Small intestine (tissue), 7 donors: ENCODE results near the gene RAB40B. TPM values are rescaled to one million over a fixed set of nuclear protein-coding genes. Genes with fewer than 3 reads are reported as not detected.

Experiments used
- DNase-seq, 2 donors: peaks; one replicate each; pipeline versions ENCODE4 v3.0.0 to v3.0.0-alpha.2; 2013
- FAIRE-seq: peaks from 2 replicates; lab custom pipeline; 2012; peaks lifted over from hg19 to GRCh38; lab: Jason Lieb, UNC
- H3K27ac ChIP-seq, 3 donors: one replicate each; pipeline ENCODE4 v1.5.1; 2013; ENCODE audit warnings: low read length in 2 of 3, mild to moderate bottlenecking in 2 of 3, control low read depth in 1 of 3, inconsistent platforms in 1 of 3, low read depth in 1 of 3, moderate library complexity in 1 of 3
- H3K27me3 ChIP-seq, 3 donors: one replicate each; pipeline ENCODE4 v1.6.1; 2013; ENCODE audit warnings: low read length in 3 of 3, inconsistent platforms in 1 of 3; ENCODE audit not compliant: control insufficient read depth in 3 of 3, insufficient read depth in 3 of 3
- H3K36me3 ChIP-seq, 3 donors: one replicate each; pipeline ENCODE4 v1.6.1; 2013; ENCODE audit warnings: low read length in 3 of 3, inconsistent platforms in 1 of 3, low read depth in 1 of 3, mild to moderate bottlenecking in 1 of 3, moderate library complexity in 1 of 3; ENCODE audit not compliant: control insufficient read depth in 3 of 3, insufficient read depth in 2 of 3
- H3K4me1 ChIP-seq, 3 donors: one replicate each; pipeline ENCODE4 v1.6.1; 2013; ENCODE audit warnings: low read length in 2 of 3, inconsistent platforms in 1 of 3, low read depth in 1 of 3, mild to moderate bottlenecking in 1 of 3, moderate library complexity in 1 of 3; ENCODE audit not compliant: control insufficient read depth in 3 of 3, insufficient read depth in 2 of 3
- H3K4me3 ChIP-seq, 3 donors: one replicate each; pipeline ENCODE4 v1.5.1; 2013; ENCODE audit warnings: low read length in 3 of 3, control low read depth in 1 of 3, inconsistent platforms in 1 of 3, low read depth in 1 of 3, mild to moderate bottlenecking in 1 of 3, moderate library complexity in 1 of 3
- H3K9me3 ChIP-seq, 2 donors: one replicate each; pipeline ENCODE4 v1.6.1; 2013; ENCODE audit warnings: low read depth in 1 of 2, low read length in 1 of 2; ENCODE audit not compliant: control insufficient read depth in 2 of 2, insufficient read depth in 1 of 2
- WGBS, 3 donors: extraction: QIAGEN DNeasy Blood & Tissue Kit; methylation state at CpG; one replicate each; pipeline ENCODE4 v1.1.7; 2013; 5-methylcytosine and 5-hydroxymethylcytosine counted together
- polyA plus RNA-seq, 4 donors: library from polyadenylated mRNA; stranded (reverse) in 3 of 4; unstranded in 1 of 4; fragments of 200-250 nt in 3 of 4; fragments of 120-200 nt in 1 of 4; gene quantifications; one replicate each; pipeline versions ENCODE4 v1.2.1 to v1.2.3, GENCODE V29; 2013
- donor health status: healthy with polysubstance abuse.
- donor health status: control.
- donor health status: control.
- donor health status: Bipolar disorder and iron deficiency.
- donor health status: healthy.

RAB40B gene
- polyA plus RNA-seq, 4 donors: 8.1 to 24.5 (median 13.9) TPM

DNA sequence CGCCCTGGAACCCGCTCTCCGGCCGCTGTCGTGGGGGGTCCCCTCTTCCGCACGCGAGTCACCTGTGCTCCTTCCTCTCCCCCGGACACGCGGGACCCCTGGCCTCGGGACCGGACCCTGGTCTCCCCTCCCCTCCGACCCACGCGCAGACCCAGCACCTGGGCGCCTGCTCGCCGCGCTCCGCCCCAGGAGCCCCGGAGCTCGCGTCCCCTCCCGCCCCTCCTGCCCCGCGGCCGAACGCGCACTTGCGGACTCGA is 762 bp downstream of the RAB40B start:
- H3K4me3 ChIP-seq: peak overlapping the region; percentile 57 to 83 (median 67)
- WGBS, 3 donors: 0 to 1% (median 1%) methylated on average over 11 to 32 of the region's 32 CpGs
- peaks cover 0 to 20% (median 2%) of the 10 kb centered on the region in 3 donors for H3K4me1 ChIP-seq
- DNase-seq (peak in 1 of 2 donors; percentile 37), FAIRE-seq (no peak)
- peaks cover 0 to 11% (median 0%) of the 10 kb centered on the region in 3 donors for H3K36me3 ChIP-seq
- peaks cover 0 to 2% (median 0%) of the 10 kb centered on the region in 3 donors for H3K27me3 ChIP-seq
- H3K27ac ChIP-seq: no peak overlapping the region
- H3K9me3 ChIP-seq: peaks cover 0 to 20% of the 10 kb centered on the region in 2 donors

DNA sequence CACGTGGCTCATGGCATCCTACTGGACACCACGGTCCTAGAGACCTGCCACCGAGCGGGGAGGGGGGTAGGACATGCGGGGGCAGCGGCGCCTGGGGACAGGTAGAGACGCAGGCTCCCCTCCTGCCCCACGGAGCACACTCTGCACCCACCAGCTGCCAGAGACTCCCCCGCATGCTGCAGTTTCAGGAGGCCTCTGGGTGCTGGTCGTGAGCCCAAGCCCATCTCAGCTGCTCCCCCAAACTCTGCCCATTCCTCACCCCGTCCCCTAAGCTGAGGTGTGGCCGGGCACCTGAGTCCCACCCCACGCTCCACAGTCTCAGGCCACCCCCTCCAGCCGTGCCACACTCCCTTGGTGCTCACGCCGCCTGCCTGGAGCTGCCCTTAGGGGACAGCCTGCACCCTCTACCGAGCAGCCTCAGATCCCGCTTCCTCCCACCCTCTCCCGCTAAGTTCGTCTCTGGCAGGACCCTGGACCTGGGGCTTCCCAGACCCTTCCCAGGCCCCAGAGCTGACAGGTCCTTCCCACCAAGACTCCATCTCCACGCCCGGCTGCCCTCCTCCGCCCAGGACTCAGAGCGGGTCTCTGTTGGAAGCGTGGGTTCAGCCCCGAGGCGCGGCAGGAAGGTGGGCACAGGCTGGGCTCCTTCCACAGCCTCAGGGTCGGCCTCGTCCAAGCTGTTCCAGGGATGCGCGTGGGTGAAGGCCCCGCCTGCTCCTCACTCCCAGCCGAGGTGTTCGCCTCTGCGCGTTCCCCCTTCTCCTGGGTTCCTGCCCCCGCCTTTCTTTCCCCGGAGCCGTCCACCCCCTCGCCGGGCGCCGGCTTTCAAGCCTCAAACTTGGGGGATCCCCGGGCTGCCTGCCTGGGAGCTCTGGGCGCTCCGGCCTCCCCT is 1.3 kb downstream of the RAB40B start:
- no peak overlapping the region for H3K27ac ChIP-seq
- FAIRE-seq: no peak
- peak in 1 of 2 donors; percentile 39 for DNase-seq

DNA sequence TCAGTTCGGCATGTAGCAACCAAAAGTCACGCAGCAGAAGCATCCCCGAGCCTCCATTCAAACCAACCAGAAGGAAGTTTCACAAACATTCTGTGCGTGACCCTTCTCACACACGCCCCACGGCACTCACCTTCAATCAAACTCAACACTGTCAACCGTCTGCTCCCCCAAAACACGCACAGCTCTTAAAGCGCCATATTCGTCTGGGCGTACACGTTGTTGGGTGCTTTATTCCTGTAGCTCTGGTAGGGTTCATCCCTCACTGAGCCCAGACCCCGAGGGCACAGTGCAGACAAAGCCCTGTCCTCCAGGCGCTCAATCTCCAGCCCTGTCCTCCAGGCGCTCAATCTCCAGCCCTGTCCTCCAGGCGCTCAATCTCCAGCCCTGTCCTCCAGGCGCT is 2.2 kb downstream of the RAB40B start:
- no peak for FAIRE-seq
- H3K4me3 ChIP-seq: no peak overlapping the region
- WGBS, 3 donors: 94 to 96% (median 96%) methylated on average over 14 to 16 of the region's 17 CpGs
- H3K9me3 ChIP-seq: peaks cover 0 to 20% of the 10 kb centered on the region in 2 donors
- no peak overlapping the region for H3K27ac ChIP-seq
- H3K27me3 ChIP-seq: peaks cover 0 to 2% (median 0%) of the 10 kb centered on the region in 3 donors
- DNase-seq: no peak
- peaks cover 0 to 19% (median 0%) of the 10 kb centered on the region in 3 donors for H3K36me3 ChIP-seq
- H3K4me1 ChIP-seq: peaks cover 0 to 11% (median 0%) of the 10 kb centered on the region in 3 donors

More for the DNA sequence above, 1.3 kb downstream of the RAB40B start:
- H3K9me3 ChIP-seq: peaks cover 0 to 20% of the 10 kb centered on the region in 2 donors
- WGBS, 3 donors: 24 to 37% (median 33%) methylated on average over 42 to 48 of the region's 48 CpGs
- peaks cover 0 to 2% (median 0%) of the 10 kb centered on the region in 3 donors for H3K27me3 ChIP-seq
- peak overlapping the region; percentile 57 to 83 (median 67) for H3K4me3 ChIP-seq
- peaks cover 0 to 14% (median 0%) of the 10 kb centered on the region in 3 donors for H3K36me3 ChIP-seq
- peaks cover 0 to 15% (median under 1%) of the 10 kb centered on the region in 3 donors for H3K4me1 ChIP-seq

DNA sequence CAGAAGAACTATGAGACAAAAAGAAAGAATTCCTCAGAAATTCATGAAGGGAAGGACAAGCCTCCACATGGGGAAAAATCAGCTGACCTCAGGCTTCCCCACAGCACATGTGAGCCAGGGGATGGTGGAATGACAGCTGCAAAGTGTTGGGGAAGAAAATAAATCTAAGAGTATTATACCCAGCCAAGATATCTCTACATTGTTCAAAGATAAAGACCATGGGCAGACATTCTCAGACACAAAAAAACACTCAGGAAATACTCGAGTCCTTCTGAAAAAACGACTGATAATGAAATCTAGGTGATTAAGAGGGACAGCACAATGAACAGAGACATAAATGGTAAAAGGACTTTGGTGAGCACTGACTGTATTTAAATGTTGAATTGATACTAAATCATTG is 3.9 kb downstream of the RAB40B start:
- WGBS, 3 donors: 69 to 76% (median 75%) methylated on average over 2 of the region's 2 CpGs
- H3K9me3 ChIP-seq: peaks cover 0 to 20% of the 10 kb centered on the region in 2 donors

GRCh38 chr17:82693168-82693867 is 5.2 kb downstream of the RAB40B start:
- FAIRE-seq (no peak), DNase-seq (no peak)
- peaks cover 0 to 34% (median 0%) of the 10 kb centered on the region in 3 donors for H3K36me3 ChIP-seq
- peaks cover 0 to 11% (median 0%) of the 10 kb centered on the region in 3 donors for H3K4me1 ChIP-seq
- peaks cover 0 to 20% of the 10 kb centered on the region in 2 donors for H3K9me3 ChIP-seq
- H3K27ac ChIP-seq: no peak overlapping the region
- H3K27me3 ChIP-seq: peaks cover 0 to 2% (median 0%) of the 10 kb centered on the region in 3 donors
- no peak overlapping the region for H3K4me3 ChIP-seq
- 95 to 97% (median 96%) methylated on average over 22 of the region's 22 CpGs for WGBS, 3 donors

More for the DNA sequence above, 3.9 kb downstream of the RAB40B start:
- no peak for FAIRE-seq
- Histone ChIP-seq H3K4me1 (peaks cover 0 to 11% (median 0%) of the 10 kb centered on the region in 3 donors), H3K4me3 (no peak overlapping the region), H3K36me3 (peaks cover 0 to 32% (median 0%) of the 10 kb centered on the region in 3 donors), H3K27me3 (peaks cover 0 to 2% (median 0%) of the 10 kb centered on the region in 3 donors), H3K27ac (no peak overlapping the region)
- DNase-seq: no peak

GRCh38 chr17:82692268-82692667 is 6.2 kb downstream of the RAB40B start:
- WGBS, 3 donors: 83 to 89% (median 86%) methylated on average over 16 of the region's 16 CpGs
- H3K4me1 ChIP-seq: peaks cover 0 to 10% (median 0%) of the 10 kb centered on the region in 3 donors
- DNase-seq: no peak
- no peak overlapping the region for H3K4me3 ChIP-seq
- peaks cover 0 to 20% of the 10 kb centered on the region in 2 donors for H3K9me3 ChIP-seq
- H3K27ac ChIP-seq: no peak overlapping the region
- no peak for FAIRE-seq
- peaks cover 0 to 39% (median 0%) of the 10 kb centered on the region in 3 donors for H3K36me3 ChIP-seq
- peaks cover 0 to 2% (median 0%) of the 10 kb centered on the region in 3 donors for H3K27me3 ChIP-seq

- no peak overlapping the region for H3K4me3 ChIP-seq
- H3K4me1 ChIP-seq: peaks cover 0 to 4% (median 3%) of the 10 kb centered on the region in 3 donors
- 91 to 92% (median 91%) methylated on average over 11 to 14 of the region's 17 CpGs for WGBS, 3 donors
- no peak overlapping the region for H3K27ac ChIP-seq
- H3K9me3 ChIP-seq: peaks cover 0 to 20% of the 10 kb centered on the region in 2 donors
- no peaks in the 10 kb centered on the region for H3K27me3 ChIP-seq
- DNase-seq (no peak), FAIRE-seq (no peak)
- H3K36me3 ChIP-seq: peaks cover 0 to 41% (median 0%) of the 10 kb centered on the region in 3 donors
These were observed 6.8 kb downstream of the RAB40B start for GRCh38 chr17:82691714-82692113.
